ENCODE data around the gene FSD1L.

GRCh38 chr9:105455836-105456475 is 8.1 kb downstream of the FSD1L start:
- TF ChIP-seq, protein P1, sequence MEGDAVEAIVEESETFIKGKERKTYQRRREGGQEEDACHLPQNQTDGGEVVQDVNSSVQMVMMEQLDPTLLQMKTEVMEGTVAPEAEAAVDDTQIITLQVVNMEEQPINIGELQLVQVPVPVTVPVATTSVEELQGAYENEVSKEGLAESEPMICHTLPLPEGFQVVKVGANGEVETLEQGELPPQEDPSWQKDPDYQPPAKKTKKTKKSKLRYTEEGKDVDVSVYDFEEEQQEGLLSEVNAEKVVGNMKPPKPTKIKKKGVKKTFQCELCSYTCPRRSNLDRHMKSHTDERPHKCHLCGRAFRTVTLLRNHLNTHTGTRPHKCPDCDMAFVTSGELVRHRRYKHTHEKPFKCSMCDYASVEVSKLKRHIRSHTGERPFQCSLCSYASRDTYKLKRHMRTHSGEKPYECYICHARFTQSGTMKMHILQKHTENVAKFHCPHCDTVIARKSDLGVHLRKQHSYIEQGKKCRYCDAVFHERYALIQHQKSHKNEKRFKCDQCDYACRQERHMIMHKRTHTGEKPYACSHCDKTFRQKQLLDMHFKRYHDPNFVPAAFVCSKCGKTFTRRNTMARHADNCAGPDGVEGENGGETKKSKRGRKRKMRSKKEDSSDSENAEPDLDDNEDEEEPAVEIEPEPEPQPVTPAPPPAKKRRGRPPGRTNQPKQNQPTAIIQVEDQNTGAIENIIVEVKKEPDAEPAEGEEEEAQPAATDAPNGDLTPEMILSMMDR (IDR thresholded peaks at IDR 0.05) = no peak
- TF ChIP-seq POLR2A (IDR thresholded peaks at IDR 0.05) = no peak

All from esophagus squamous epithelium (tissue), 4 donors.